Small intestine (tissue), 7 donors: Measurements from ENCODE around the gene KPNB1. TPM values are rescaled to one million over a fixed set of nuclear protein-coding genes. Genes with fewer than 3 reads are reported as not detected.
"Not testable (repeated sequence)": the region's sequence is repeated elsewhere in the genome, so short reads cannot be mapped to it uniquely, and the experiment has no call there.

Source experiments
- DNase-seq, 2 donors: peaks; one replicate each; pipeline versions ENCODE4 v3.0.0 to v3.0.0-alpha.2; 2013
- FAIRE-seq: peaks from 2 replicates; lab custom pipeline; 2012; peaks lifted over from hg19 to GRCh38; lab: Jason Lieb, UNC
- H3K27ac ChIP-seq, 3 donors: one replicate each; pipeline ENCODE4 v1.5.1; 2013; ENCODE audit warnings: low read length in 2 of 3, mild to moderate bottlenecking in 2 of 3, control low read depth in 1 of 3, inconsistent platforms in 1 of 3, low read depth in 1 of 3, moderate library complexity in 1 of 3
- H3K27me3 ChIP-seq, 3 donors: one replicate each; pipeline ENCODE4 v1.6.1; 2013; ENCODE audit warnings: low read length in 3 of 3, inconsistent platforms in 1 of 3; ENCODE audit not compliant: control insufficient read depth in 3 of 3, insufficient read depth in 3 of 3
- H3K36me3 ChIP-seq, 3 donors: one replicate each; pipeline ENCODE4 v1.6.1; 2013; ENCODE audit warnings: low read length in 3 of 3, inconsistent platforms in 1 of 3, low read depth in 1 of 3, mild to moderate bottlenecking in 1 of 3, moderate library complexity in 1 of 3; ENCODE audit not compliant: control insufficient read depth in 3 of 3, insufficient read depth in 2 of 3
- H3K4me1 ChIP-seq, 3 donors: one replicate each; pipeline ENCODE4 v1.6.1; 2013; ENCODE audit warnings: low read length in 2 of 3, inconsistent platforms in 1 of 3, low read depth in 1 of 3, mild to moderate bottlenecking in 1 of 3, moderate library complexity in 1 of 3; ENCODE audit not compliant: control insufficient read depth in 3 of 3, insufficient read depth in 2 of 3
- H3K4me3 ChIP-seq, 3 donors: one replicate each; pipeline ENCODE4 v1.5.1; 2013; ENCODE audit warnings: low read length in 3 of 3, control low read depth in 1 of 3, inconsistent platforms in 1 of 3, low read depth in 1 of 3, mild to moderate bottlenecking in 1 of 3, moderate library complexity in 1 of 3
- H3K9me3 ChIP-seq, 2 donors: one replicate each; pipeline ENCODE4 v1.6.1; 2013; ENCODE audit warnings: low read depth in 1 of 2, low read length in 1 of 2; ENCODE audit not compliant: control insufficient read depth in 2 of 2, insufficient read depth in 1 of 2
- WGBS, 3 donors: extraction: QIAGEN DNeasy Blood & Tissue Kit; methylation state at CpG; one replicate each; pipeline ENCODE4 v1.1.7; 2013; 5-methylcytosine and 5-hydroxymethylcytosine counted together
- polyA plus RNA-seq, 4 donors: library from polyadenylated mRNA; stranded (reverse) in 3 of 4; unstranded in 1 of 4; fragments of 200-250 nt in 3 of 4; fragments of 120-200 nt in 1 of 4; gene quantifications; one replicate each; pipeline versions ENCODE4 v1.2.1 to v1.2.3, GENCODE V29; 2013
- donor health status: healthy with polysubstance abuse.
- donor health status: control.
- donor health status: control.
- donor health status: Bipolar disorder and iron deficiency.
- donor health status: healthy.

The KPNB1 gene
- polyA plus RNA-seq, 4 donors, result 25.9 to 160 (median 54.7) TPM

DNA sequence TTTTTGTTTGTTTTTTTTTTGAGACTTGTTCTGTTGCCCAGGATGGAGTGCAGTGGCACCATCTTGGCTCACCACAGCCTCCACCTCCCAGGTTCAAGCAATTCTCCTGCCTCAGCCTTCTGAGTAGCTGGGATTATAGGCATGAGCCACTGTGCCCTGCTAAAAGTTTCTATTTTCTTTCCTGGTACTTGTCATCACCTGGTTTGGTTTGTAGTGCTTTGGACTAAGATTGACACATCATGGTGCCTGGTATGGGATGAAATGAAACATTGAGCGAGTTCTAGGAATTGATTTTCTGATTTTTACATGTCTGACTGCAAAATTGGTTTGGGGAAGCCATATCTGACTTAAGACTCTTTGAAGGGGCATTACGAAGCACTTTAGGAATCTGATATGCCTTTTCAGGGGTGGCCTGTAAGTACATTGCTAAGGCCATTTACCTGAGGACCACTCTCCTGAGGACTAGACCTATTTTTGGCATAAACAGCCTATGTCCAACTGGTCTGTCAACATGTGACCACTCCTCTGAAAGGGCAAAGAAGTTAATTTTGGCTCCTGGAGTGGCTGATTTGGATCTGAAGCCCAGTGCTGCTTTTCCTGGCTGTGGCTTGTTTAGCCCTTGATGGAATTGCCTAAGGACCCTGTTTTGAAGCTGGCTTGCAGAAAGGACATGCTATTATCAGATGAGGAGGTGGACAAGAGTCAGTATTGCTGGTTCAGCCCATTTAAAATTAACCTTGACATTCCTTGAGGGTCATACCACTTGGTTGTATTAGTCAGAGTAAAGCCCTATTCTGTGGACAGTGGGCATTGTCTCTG is 25.9 kb downstream of the KPNB1 start:
- H3K4me3 ChIP-seq, result peak overlapping the region in 1 of 3 donors; percentile 13
- H3K27me3 ChIP-seq, result no peaks in the 10 kb centered on the region
- no peaks in the 10 kb centered on the region for H3K9me3 ChIP-seq
- H3K4me1 ChIP-seq, result no peaks in the 10 kb centered on the region
- H3K36me3 ChIP-seq, result peaks cover 51 to 53% (median 53%) of the 10 kb centered on the region in 3 donors
- no peak for FAIRE-seq
- 95 to 96% (median 96%) methylated on average over 2 of the region's 2 CpGs for WGBS, 3 donors
- DNase-seq, result no peak
- no peak overlapping the region for H3K27ac ChIP-seq

- FAIRE-seq, result no peak
- 96 to 97% (median 97%) methylated on average over 4 of the region's 4 CpGs for WGBS, 3 donors
- H3K36me3 ChIP-seq, result peaks cover 51 to 53% (median 52%) of the 10 kb centered on the region in 3 donors
- peak overlapping the region in 1 of 3 donors; percentile 13 for H3K4me3 ChIP-seq
- no peak for DNase-seq
- H3K9me3 ChIP-seq, result no peaks in the 10 kb centered on the region
- no peaks in the 10 kb centered on the region for H3K27me3 ChIP-seq
- H3K4me1 ChIP-seq, result no peaks in the 10 kb centered on the region
- no peak overlapping the region for H3K27ac ChIP-seq
These were observed 26.4 kb downstream of the KPNB1 start for GRCh38 chr17:47676199-47676472.

GRCh38 chr17:47676510-47677165 is 26.9 kb downstream of the KPNB1 start:
- WGBS, 3 donors, result 78 to 84% (median 80%) methylated on average over 7 of the region's 7 CpGs
- Histone ChIP-seq H3K27ac (no peak overlapping the region), H3K4me3 (peak overlapping the region in 1 of 3 donors; percentile 13), H3K9me3 (no peaks in the 10 kb centered on the region), H3K4me1 (no peaks in the 10 kb centered on the region), H3K27me3 (no peaks in the 10 kb centered on the region), H3K36me3 (peaks cover 50 to 53% (median 50%) of the 10 kb centered on the region in 3 donors)
- DNase-seq, result no peak
- FAIRE-seq, result no peak

DNA sequence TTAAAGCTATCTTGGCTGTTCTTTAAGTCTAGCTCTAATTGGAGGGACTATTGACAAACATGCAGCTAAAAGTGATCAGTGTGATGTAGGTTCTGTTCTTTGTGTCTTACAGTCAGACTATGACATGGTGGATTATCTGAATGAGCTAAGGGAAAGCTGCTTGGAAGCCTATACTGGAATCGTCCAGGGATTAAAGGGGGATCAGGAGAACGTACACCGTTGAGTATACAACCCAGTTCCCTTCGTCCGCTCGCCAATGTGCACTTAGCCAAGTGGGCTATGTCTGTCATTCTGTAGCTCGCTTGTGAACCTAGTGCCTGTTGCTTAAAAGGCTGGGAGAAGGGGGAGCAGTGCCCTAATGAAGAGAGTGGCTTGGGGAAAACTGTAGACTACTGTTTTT is 28.5 kb downstream of the KPNB1 start:
- 83 to 87% (median 84%) methylated on average over 7 of the region's 7 CpGs for WGBS, 3 donors
- Histone ChIP-seq H3K36me3 (peaks cover 44 to 50% (median 45%) of the 10 kb centered on the region in 3 donors), H3K27ac (no peak overlapping the region), H3K4me3 (no peak overlapping the region), H3K4me1 (no peaks in the 10 kb centered on the region), H3K27me3 (no peaks in the 10 kb centered on the region), H3K9me3 (no peaks in the 10 kb centered on the region)
- no peak for FAIRE-seq
- no peak for DNase-seq

DNA sequence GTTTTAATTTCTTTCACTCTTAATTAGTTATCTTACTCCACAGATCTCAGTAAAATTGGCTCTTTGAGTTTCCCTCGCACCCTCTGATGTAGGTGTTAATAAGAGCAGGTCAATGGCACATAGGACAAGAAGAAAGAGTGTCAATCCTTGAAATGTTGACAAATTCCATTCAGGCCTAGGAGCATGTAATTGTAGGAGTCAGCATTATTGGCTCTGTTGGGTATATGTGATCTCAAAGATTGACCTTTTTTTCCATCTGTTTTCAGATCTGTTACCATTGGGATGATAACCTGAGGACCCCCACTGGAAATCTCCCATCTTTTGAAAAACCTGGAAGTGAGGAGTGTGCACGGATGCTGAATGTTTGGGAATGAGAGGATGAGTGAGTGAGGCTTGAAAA is 32.4 kb downstream of the KPNB1 start:
- H3K27me3 ChIP-seq, result no peaks in the 10 kb centered on the region
- DNase-seq (no peak), FAIRE-seq (no peak)
- no peaks in the 10 kb centered on the region for H3K9me3 ChIP-seq
- H3K36me3 ChIP-seq, result peaks cover 26 to 33% (median 33%) of the 10 kb centered on the region in 3 donors
- H3K27ac ChIP-seq, result no peak overlapping the region
- WGBS, 3 donors, result 94 to 98% (median 96%) methylated on average over 2 of the region's 2 CpGs
- no peaks in the 10 kb centered on the region for H3K4me1 ChIP-seq
- H3K4me3 ChIP-seq, result no peak overlapping the region

- not testable (repeated sequence) for DNase-seq, H3K4me1 ChIP-seq, FAIRE-seq, H3K4me3 ChIP-seq, H3K27ac ChIP-seq, H3K9me3 ChIP-seq, H3K27me3 ChIP-seq
- peaks cover 22 to 31% (median 30%) of the 10 kb centered on the region in 3 donors for H3K36me3 ChIP-seq
- WGBS, 3 donors, result 73 to 81% (median 79%) methylated on average over 4 of the region's 4 CpGs
These were observed 33.0 kb downstream of the KPNB1 start for GRCh38 chr17:47682727-47683126.

- Histone ChIP-seq H3K4me1 (no peaks in the 10 kb centered on the region), H3K9me3 (no peaks in the 10 kb centered on the region), H3K27me3 (no peaks in the 10 kb centered on the region), H3K4me3 (no peak overlapping the region), H3K36me3 (peaks cover 13 to 22% (median 22%) of the 10 kb centered on the region in 3 donors), H3K27ac (no peak overlapping the region)
- FAIRE-seq (no peak), DNase-seq (no peak)
- WGBS, 3 donors, result 87 to 92% (median 91%) methylated on average over 4 of the region's 4 CpGs
These were observed 34.3 kb downstream of the KPNB1 start for GRCh38 chr17:47684025-47684424.

GRCh38 chr17:47684535-47685193 is 34.9 kb downstream of the KPNB1 start:
- FAIRE-seq (no peak), DNase-seq (no peak)
- H3K4me3 ChIP-seq, result no peak overlapping the region
- peaks cover 13 to 22% (median 18%) of the 10 kb centered on the region in 3 donors for H3K36me3 ChIP-seq
- no peaks in the 10 kb centered on the region for H3K27me3 ChIP-seq
- no peaks in the 10 kb centered on the region for H3K4me1 ChIP-seq
- WGBS, 3 donors, result 91 to 98% (median 97%) methylated on average over 4 of the region's 4 CpGs
- no peak overlapping the region for H3K27ac ChIP-seq
- no peaks in the 10 kb centered on the region for H3K9me3 ChIP-seq
